ENCODE results near the gene PEAK3.

- TF ChIP-seq POLR2A (IDR thresholded peaks at IDR 0.05) (no peak), EP300 (IDR thresholded peaks at IDR 0.05) (no peak)
- TF ChIP-seq, protein P1, sequence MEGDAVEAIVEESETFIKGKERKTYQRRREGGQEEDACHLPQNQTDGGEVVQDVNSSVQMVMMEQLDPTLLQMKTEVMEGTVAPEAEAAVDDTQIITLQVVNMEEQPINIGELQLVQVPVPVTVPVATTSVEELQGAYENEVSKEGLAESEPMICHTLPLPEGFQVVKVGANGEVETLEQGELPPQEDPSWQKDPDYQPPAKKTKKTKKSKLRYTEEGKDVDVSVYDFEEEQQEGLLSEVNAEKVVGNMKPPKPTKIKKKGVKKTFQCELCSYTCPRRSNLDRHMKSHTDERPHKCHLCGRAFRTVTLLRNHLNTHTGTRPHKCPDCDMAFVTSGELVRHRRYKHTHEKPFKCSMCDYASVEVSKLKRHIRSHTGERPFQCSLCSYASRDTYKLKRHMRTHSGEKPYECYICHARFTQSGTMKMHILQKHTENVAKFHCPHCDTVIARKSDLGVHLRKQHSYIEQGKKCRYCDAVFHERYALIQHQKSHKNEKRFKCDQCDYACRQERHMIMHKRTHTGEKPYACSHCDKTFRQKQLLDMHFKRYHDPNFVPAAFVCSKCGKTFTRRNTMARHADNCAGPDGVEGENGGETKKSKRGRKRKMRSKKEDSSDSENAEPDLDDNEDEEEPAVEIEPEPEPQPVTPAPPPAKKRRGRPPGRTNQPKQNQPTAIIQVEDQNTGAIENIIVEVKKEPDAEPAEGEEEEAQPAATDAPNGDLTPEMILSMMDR (IDR thresholded peaks at IDR 0.05) = no peak
Measured at GRCh38 chr19:2245273-2245672, 36.7 kb downstream of the PEAK3 start.
